NCI-H748 (cell line): ENCODE data around the gene CLSTN1.
A peak's percentile ranks its signal among the peaks of the same experiment; 100 is the strongest.
"Not testable (repeated sequence)": the region's sequence is repeated elsewhere in the genome, so short reads cannot be mapped to it uniquely, and the experiment has no call there.

Experiments
- DNase-seq: peaks from one replicate; lab custom pipeline; 2025; ENCODE audit not compliant: unreplicated experiment; lab: John Stamatoyannopoulos, UW

CLSTN1 gene

GRCh38 chr1:9826616-9827015 lies 2.9 kb upstream of the CLSTN1 start:
- DNase-seq = no peak

- DNase-seq = no peak
These were observed 2.3 kb upstream of the CLSTN1 start for GRCh38 chr1:9826087-9826486.

- peak; percentile 52 for DNase-seq
These were observed 1.6 kb upstream of the CLSTN1 start for GRCh38 chr1:9825093-9826074.

- no peak for DNase-seq
These were observed 931 bp upstream of the CLSTN1 start for GRCh38 chr1:9824702-9825089.

- no peak for DNase-seq
These were observed 147 bp downstream of the CLSTN1 start for GRCh38 chr1:9823693-9823942.

- DNase-seq = peak; percentile 29
These were observed 670 bp downstream of the CLSTN1 start for GRCh38 chr1:9822897-9823692.

- no peak for DNase-seq
These were observed 1.3 kb downstream of the CLSTN1 start for GRCh38 chr1:9822490-9822889.

- DNase-seq = no peak
These were observed 2.1 kb downstream of the CLSTN1 start for GRCh38 chr1:9821710-9822109.

GRCh38 chr1:9820521-9820920 lies 3.2 kb downstream of the CLSTN1 start:
- no peak for DNase-seq

- DNase-seq = no peak
These were observed 6.0 kb downstream of the CLSTN1 start for GRCh38 chr1:9817734-9818133.

- no peak for DNase-seq
These were observed 7.6 kb downstream of the CLSTN1 start for GRCh38 chr1:9816199-9816598.

GRCh38 chr1:9815150-9815549 lies 8.6 kb downstream of the CLSTN1 start:
- no peak for DNase-seq

GRCh38 chr1:9814619-9815018 lies 9.1 kb downstream of the CLSTN1 start:
- no peak for DNase-seq

- no peak for DNase-seq
These were observed 12.4 kb downstream of the CLSTN1 start for GRCh38 chr1:9811239-9811966.

GRCh38 chr1:9809100-9809510 lies 14.7 kb downstream of the CLSTN1 start:
- no peak for DNase-seq

GRCh38 chr1:9808459-9808858 lies 15.3 kb downstream of the CLSTN1 start:
- no peak for DNase-seq

- DNase-seq = no peak
These were observed 16.2 kb downstream of the CLSTN1 start for GRCh38 chr1:9807541-9807940.

GRCh38 chr1:9805972-9806371 lies 17.8 kb downstream of the CLSTN1 start:
- not testable (repeated sequence) for DNase-seq

- DNase-seq = no peak
These were observed 18.7 kb downstream of the CLSTN1 start for GRCh38 chr1:9805006-9805508.

GRCh38 chr1:9803003-9803918 lies 20.5 kb downstream of the CLSTN1 start:
- DNase-seq = peak; percentile 40
